HuH-7.5 (cell line): ENCODE measurements around the gene VAMP8.
"Not testable (repeated sequence)": the region's sequence is repeated elsewhere in the genome, so short reads cannot be mapped to it uniquely, and the experiment has no call there.

ENCODE experiments used
- DNase-seq: peaks from one replicate; pipeline ENCODE4 v3.0.0; 2011; ENCODE audit warnings: low spot score

The VAMP8 gene

GRCh38 chr2:85547089-85547858, 30.1 kb upstream of the VAMP8 start:
- DNase-seq: no peak

DNA sequence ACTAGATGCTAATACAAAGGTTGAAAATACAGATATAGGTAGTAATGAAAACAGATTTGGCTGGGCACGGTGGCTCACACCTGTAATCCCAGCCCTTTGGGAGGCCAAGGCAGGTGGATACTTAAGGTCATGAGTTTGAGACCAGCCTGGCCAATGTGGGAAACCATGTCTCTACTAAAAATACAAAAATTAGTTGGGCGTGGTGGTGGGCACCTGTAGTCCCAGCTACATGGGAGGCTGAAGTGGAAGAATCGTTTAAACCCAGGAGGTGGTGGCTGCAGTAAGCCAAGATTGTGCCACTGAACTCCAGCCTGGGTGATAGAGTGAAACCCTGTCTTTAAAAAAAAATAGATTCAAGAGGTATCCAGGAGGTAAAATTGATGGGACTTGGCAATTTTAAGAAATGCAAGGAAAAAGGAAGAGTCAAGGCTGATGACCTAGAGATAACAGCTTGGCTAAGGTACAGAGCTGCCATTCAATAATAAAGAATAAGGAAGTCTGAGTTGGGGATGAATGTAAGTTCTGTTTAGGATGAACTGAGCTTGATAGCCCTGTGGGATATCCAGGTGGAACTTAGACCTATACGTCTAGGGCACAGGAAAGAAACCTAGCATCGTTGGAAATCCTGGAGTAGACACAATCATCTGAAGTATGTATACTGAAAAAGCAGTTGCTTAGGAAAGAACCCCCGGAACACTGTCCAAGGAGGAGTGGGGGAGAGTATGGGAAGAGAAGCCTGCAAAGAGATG, 29.4 kb upstream of the VAMP8 start:
- no peak for DNase-seq

GRCh38 chr2:85548608-85548900, 28.8 kb upstream of the VAMP8 start:
- no peak for DNase-seq

GRCh38 chr2:85549095-85549494, 28.3 kb upstream of the VAMP8 start:
- DNase-seq: no peak

GRCh38 chr2:85549826-85550225, 27.6 kb upstream of the VAMP8 start:
- DNase-seq: no peak

- DNase-seq: no peak
These were observed 26.9 kb upstream of the VAMP8 start for GRCh38 chr2:85550486-85550885.

GRCh38 chr2:85551698-85552678, 25.4 kb upstream of the VAMP8 start:
- peak; percentile 49 for DNase-seq

DNA sequence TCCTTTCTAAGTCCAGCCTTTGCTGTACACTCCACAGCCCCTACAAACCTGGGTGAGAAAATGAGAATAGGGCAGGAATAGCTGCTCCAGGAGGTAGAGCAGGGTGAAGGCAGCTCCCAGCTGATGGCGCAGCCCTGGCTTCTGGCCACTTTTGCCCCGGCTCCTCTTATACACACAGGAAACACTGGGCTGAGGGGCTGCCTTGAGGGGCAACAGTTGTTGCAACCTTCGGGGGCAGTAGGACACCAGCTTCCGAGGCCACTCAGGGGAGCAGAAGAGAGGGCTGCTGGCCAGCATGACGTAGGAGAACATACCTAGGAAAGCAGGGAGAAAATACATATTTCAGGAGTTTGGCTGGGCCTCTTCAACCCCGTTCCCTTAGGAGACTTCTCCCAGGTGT, 24.2 kb upstream of the VAMP8 start:
- no peak for DNase-seq

- DNase-seq: no peak
These were observed 22.3 kb upstream of the VAMP8 start for GRCh38 chr2:85554980-85555612.

DNA sequence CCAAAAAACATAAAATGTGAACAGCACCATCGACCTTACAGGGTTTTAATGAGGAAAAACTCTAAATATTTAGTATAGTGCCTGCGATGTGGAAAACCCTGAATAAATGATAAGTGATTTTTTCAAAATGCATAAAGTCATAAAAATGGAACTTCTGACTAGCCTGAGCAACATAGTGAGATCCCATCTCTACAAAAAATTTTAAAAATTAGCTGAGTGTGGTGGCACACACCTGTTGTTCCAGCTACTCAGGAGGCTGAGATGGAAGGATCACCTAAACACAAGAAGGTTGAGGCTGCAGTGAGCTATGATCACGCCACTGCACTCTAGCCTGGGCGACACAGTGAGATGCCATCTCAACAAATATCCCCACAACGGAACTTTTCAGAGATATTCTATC, 20.3 kb upstream of the VAMP8 start:
- DNase-seq: no peak

- no peak for DNase-seq
These were observed 19.2 kb upstream of the VAMP8 start for GRCh38 chr2:85558160-85558559.

GRCh38 chr2:85560403-85560726, 17.0 kb upstream of the VAMP8 start:
- DNase-seq: not testable (repeated sequence)

DNA sequence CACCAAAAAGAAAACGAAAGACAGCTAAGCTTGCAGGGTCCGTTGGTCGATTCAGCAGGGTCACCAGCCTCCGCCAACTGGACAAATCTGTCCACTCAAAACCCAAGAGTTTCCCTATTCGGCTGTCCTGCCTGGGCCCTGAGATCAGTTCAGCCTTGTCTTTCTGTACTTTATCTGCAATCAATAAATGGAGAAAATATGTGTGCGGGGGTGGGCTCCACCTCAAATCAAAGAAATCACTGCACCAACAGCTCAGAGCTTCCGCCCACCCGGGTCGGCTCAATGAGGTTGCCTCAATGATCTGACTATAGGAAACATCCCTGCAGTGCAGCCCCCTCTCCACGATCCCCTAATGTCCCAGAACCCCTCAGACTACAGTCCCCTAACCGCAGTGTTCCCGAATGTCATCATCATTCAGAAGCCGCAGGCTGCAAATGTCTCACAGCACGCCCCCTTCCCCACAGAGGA, 16.5 kb upstream of the VAMP8 start:
- DNase-seq: no peak

GRCh38 chr2:85561280-85562212, 15.8 kb upstream of the VAMP8 start, which contains the start of gene GGCX:
GGCX (minus strand) TSS chr2:85561493; CDS start chr2:85561428, 65 bp downstream.
- peak; percentile 77 for DNase-seq

DNA sequence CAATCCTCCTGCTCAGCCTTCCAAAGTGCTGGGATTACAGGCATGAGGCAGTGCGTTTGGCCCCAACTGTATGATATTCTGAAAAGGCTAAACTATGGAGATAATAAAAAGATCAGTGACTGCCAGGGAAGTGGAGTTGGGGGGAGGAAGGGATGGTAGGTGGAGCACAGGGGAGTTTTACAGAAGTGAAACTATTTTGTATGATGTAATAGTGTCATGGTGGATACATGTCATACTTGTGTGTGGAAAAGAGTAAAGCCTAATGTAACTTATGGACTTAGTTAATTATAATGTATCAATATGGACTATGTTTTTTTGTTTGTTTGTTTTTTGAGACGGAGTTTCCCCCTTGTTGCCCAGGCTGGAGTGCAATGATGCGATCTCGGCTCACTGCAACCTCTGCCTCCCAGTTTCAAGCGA, 13.2 kb upstream of the VAMP8 start:
- DNase-seq: no peak

GRCh38 chr2:85566265-85566664, 11.1 kb upstream of the VAMP8 start:
- no peak for DNase-seq

DNA sequence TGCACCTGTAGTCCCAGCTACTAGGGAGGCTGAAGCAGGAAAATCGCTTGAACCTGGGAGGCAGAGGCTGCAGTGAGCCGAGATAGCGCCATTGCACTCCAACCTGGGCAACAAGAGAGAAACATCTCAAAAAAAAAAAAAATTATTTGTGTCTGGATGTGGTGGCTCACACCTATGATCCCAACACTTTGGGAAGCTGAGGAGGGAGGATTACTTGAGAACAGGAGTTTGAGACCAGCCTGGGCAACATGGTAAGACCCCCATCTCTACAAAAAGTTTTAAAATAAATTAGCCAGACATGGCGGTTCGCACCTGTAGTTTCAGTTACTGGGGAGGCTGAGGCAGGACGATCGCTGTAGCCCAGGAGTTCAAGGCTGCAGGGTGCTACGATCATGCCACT, 1.6 kb upstream of the VAMP8 start:
- no peak for DNase-seq

DNA sequence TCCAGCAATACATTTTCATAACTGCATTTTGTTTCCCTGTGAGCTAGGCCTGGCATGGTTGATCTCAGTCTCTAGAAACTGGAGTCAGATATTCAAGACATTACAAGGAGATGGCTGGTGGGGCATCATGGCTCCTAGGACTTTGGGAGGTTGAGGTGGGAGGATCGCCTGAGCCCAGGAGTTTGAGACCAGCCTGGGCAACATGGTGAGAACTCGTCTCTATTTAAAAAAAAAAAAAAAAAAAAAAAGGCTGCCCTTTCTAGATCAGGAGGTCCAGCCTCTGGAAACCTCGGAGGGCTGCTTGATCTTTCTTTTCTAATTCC, 362 bp upstream of the VAMP8 start:
- DNase-seq: no peak

DNA sequence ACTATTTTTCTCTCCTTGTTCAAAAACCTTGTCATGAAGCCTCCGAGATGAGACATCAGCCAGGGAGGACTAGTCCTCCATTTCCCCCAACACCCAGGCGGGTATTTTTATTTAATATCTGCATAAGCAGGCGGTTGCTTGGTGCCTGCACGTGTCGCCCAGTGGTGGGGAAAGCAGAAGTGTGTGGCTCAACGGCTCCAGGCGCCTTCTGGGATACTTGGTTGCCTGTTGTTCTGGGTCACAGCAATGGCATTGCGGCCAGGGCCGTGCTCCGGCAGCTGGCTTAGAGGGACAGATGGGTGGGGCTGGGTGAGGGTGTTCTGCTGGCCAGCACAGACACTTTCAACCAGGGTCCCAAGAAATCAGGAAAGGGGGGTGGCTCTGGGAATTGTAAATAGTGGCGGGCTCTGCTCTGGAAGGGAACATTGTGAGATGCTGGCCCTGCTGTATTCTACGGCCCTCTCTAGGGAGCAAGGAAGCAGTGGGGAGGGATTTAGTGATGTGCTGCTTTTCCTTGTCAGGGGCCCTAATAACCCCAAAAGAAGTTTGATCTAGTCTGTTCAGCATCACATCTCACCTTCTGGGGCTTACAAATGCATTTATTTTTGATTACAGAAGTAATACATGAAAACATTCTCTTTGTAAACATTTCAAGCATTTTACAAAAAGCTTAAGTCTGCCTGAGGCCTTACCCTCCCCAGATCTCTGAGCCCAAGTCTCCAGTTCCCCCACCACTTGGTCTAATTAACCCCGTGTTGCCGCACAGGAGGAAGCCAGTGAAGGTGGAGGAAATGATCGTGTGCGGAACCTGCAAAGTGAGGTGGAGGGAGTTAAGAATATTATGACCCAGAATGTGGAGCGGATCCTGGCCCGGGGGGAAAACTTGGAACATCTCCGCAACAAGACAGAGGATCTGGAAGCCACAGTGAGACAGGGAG, 1.1 kb downstream of the VAMP8 start:
- no peak for DNase-seq
